ENCODE data around the gene CADPS.

Gene CADPS

DNA sequence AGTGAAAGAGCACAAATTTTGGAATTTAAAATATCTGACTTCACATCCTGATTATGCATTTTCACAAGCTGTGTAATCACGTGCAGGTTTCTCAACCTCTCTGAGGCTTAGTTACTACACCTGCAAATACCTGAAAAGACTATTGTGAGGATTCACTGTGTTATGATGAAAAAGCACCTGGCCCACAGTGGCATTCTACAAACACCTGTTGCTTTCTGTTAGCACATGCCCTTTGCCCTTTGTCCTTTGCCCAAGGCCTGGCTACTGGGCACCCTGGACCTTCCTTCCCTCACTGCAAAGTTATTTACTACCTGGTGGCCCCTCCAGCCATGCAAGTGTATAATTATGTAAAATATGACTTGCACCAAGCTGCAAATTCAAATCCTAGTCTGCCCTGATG is 227.5 kb downstream of the CADPS start:
- TF ChIP-seq, protein P1, sequence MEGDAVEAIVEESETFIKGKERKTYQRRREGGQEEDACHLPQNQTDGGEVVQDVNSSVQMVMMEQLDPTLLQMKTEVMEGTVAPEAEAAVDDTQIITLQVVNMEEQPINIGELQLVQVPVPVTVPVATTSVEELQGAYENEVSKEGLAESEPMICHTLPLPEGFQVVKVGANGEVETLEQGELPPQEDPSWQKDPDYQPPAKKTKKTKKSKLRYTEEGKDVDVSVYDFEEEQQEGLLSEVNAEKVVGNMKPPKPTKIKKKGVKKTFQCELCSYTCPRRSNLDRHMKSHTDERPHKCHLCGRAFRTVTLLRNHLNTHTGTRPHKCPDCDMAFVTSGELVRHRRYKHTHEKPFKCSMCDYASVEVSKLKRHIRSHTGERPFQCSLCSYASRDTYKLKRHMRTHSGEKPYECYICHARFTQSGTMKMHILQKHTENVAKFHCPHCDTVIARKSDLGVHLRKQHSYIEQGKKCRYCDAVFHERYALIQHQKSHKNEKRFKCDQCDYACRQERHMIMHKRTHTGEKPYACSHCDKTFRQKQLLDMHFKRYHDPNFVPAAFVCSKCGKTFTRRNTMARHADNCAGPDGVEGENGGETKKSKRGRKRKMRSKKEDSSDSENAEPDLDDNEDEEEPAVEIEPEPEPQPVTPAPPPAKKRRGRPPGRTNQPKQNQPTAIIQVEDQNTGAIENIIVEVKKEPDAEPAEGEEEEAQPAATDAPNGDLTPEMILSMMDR (conservative IDR thresholded peaks at IDR 0.05) = no peak
- no peak for TF ChIP-seq ZFX (IDR thresholded peaks at IDR 0.05)
- no peak overlapping the region for H3K27ac ChIP-seq

GRCh38 chr3:62644493-62644892 is 230.7 kb downstream of the CADPS start:
- no peak overlapping the region for H3K27ac ChIP-seq
- TF ChIP-seq, protein P1 (conservative IDR thresholded peaks at IDR 0.05) = no peak
- TF ChIP-seq ZFX (IDR thresholded peaks at IDR 0.05) = no peak

DNA sequence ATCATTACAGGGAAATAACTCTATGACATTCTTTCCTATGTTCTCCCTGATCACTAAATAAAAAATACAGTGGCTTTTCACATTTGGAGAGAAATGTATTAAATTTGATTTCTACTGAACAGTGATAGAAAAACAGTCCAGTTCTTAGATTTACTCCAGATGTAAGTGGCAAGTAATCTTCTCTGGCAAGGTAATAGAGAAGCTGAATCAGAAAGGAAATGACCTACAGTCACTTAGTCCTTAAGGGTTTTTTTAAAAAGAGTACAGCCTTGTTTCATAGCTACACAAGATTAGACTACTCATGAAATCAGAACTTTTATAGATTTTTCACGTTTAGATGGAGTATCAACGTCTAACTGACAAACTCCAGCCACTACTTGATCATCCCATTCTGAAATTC is 236.9 kb downstream of the CADPS start:
- H3K27ac ChIP-seq = no peak overlapping the region
- TF ChIP-seq, protein P1 (conservative IDR thresholded peaks at IDR 0.05) = no peak
- TF ChIP-seq ZFX (IDR thresholded peaks at IDR 0.05) = no peak

DNA sequence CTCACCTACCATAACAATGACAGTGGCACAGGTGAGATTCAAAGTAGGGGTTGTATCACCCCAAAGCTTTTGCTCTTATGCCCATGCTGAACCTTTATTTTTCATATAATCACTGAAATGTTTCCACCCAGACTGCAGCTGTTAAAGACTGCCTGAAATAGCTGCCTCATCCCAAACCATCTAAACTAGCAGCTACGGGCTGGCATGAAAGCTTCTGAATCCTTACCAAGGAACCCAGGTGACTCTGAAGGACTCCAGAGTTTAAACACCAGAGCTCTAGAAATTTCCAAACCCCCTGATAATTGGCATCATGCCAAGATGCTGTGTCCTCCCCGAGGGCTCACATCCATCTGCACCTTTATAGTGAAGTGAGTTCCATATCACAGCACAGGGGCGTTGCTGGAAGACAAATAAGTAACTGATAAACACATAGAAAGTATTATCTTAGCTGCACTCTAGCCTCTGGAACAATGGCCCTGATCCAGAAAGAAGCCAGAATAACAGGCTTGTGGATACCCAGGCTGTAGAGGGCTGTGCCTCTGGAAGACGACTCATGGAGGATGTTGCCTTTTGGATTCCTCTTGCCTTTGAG is 238.9 kb downstream of the CADPS start:
- no peak overlapping the region for H3K27ac ChIP-seq
- TF ChIP-seq ZFX (IDR thresholded peaks at IDR 0.05) = no peak
- TF ChIP-seq, protein P1 (conservative IDR thresholded peaks at IDR 0.05) = no peak

GRCh38 chr3:62632510-62633294 is 242.5 kb downstream of the CADPS start:
- no peak for TF ChIP-seq ZFX (IDR thresholded peaks at IDR 0.05)
- TF ChIP-seq, protein P1 (conservative IDR thresholded peaks at IDR 0.05) = peak; percentile 11; the same call in 1 of the 2 replicates
- H3K27ac ChIP-seq = no peak overlapping the region

- TF ChIP-seq, protein P1 (conservative IDR thresholded peaks at IDR 0.05) = no peak
- no peak for TF ChIP-seq ZFX (IDR thresholded peaks at IDR 0.05)
- H3K27ac ChIP-seq = no peak overlapping the region
These were observed 243.7 kb downstream of the CADPS start for GRCh38 chr3:62631488-62631887.

DNA sequence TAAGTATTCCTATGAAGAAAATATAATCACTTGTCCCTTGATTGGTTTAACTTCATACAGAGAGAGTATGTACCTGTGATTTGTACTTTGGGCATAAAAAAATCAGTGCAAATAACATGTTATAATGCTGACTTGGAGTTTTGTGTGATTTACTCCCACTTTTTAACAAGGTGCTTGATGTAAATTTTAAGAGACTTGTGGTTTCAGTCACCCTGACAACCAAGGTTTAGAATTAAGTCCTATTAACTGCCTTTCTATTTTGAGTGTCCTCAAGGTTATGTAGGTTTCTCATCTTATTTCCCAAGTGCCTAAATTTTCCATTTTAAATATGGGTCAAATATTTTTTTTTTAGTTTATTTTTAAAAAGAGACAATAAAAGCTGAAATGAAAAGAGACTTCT is 244.6 kb downstream of the CADPS start:
- no peak overlapping the region for H3K27ac ChIP-seq
- TF ChIP-seq, protein P1 (conservative IDR thresholded peaks at IDR 0.05) = no peak
- TF ChIP-seq ZFX (IDR thresholded peaks at IDR 0.05) = no peak
